HG03558 (cell line): ENCODE data around the gene PTPRO.

Experiments used
- ATAC-seq: cut with Tn5 transposase; IDR thresholded peaks from one replicate; pipeline ENCODE4 v1.9.1; 2021; ENCODE audit warnings: moderate number of reproducible peaks; ENCODE audit not compliant: unreplicated experiment; ENCODE audit errors: extremely low read depth

The PTPRO gene

GRCh38 chr12:15439459-15439858 is 117.2 kb downstream of the PTPRO start:
- no peak for ATAC-seq

GRCh38 chr12:15443050-15443449 is 120.7 kb downstream of the PTPRO start:
- no peak for ATAC-seq

GRCh38 chr12:15443611-15444010 is 121.3 kb downstream of the PTPRO start:
- ATAC-seq = no peak

GRCh38 chr12:15444523-15444922 is 122.2 kb downstream of the PTPRO start:
- ATAC-seq = no peak

GRCh38 chr12:15446807-15447206 is 124.5 kb downstream of the PTPRO start:
- ATAC-seq = no peak

- ATAC-seq = no peak
Observed at GRCh38 chr12:15453613-15454012, 131.3 kb downstream of the PTPRO start.

GRCh38 chr12:15458008-15458407 is 135.7 kb downstream of the PTPRO start:
- no peak for ATAC-seq

- no peak for ATAC-seq
Observed at GRCh38 chr12:15468911-15469310, 146.6 kb downstream of the PTPRO start.

GRCh38 chr12:15469356-15469755 is 147.0 kb downstream of the PTPRO start:
- ATAC-seq = no peak

GRCh38 chr12:15472036-15472435 is 149.7 kb downstream of the PTPRO start:
- no peak for ATAC-seq

GRCh38 chr12:15474766-15475165 is 152.5 kb downstream of the PTPRO start:
- ATAC-seq = no peak

GRCh38 chr12:15477761-15478160 is 155.5 kb downstream of the PTPRO start:
- no peak for ATAC-seq

GRCh38 chr12:15481846-15482245 is 159.5 kb downstream of the PTPRO start:
- no peak for ATAC-seq

GRCh38 chr12:15485466-15485865 is 163.2 kb downstream of the PTPRO start:
- ATAC-seq = no peak

- ATAC-seq = no peak
Observed at GRCh38 chr12:15486859-15487258, 164.6 kb downstream of the PTPRO start.

- ATAC-seq = no peak
Observed at GRCh38 chr12:15488481-15488880, 166.2 kb downstream of the PTPRO start.

GRCh38 chr12:15494329-15495046 is 172.2 kb downstream of the PTPRO start:
- ATAC-seq = peak; percentile 66

GRCh38 chr12:15495746-15496145 is 173.4 kb downstream of the PTPRO start:
- ATAC-seq = no peak

- ATAC-seq = no peak
Observed at GRCh38 chr12:15496738-15497137, 174.4 kb downstream of the PTPRO start.

- ATAC-seq = no peak
Observed at GRCh38 chr12:15497671-15498292, 175.5 kb downstream of the PTPRO start.

- ATAC-seq = no peak
Observed at GRCh38 chr12:15502211-15502610, 179.9 kb downstream of the PTPRO start.

GRCh38 chr12:15505616-15506015 is 183.3 kb downstream of the PTPRO start:
- no peak for ATAC-seq
